RWPE1 (cell line): ENCODE data around the gene ADGRG6.

Experiments
- CTCF ChIA-PET: fragments of 350-600 bp; sonication (Branson Sonifier 250); formaldehyde crosslinking; extraction: SDS; loops from one replicate; lab custom pipeline; 2021; lab: Yijun Ruan, JAX
- POLR2A ChIA-PET: fragments of 400-600 bp; formaldehyde crosslinking; extraction: SDS; loops from one replicate; lab custom pipeline; 2020; ENCODE audit warnings: antibody characterized with exemption; ENCODE audit not compliant: low non-redundant PET; lab: Yijun Ruan, JAX
- DNase-seq: peaks from one replicate; pipeline ENCODE4 v3.0.0; 2012; ENCODE audit warnings: low spot score
- H3K27ac ChIP-seq: fragments of 450-650 bp; 2 replicates; pipeline ENCODE4 v1.5.1; 2017
- CTCF ChIP-seq: fragments of 450-650 bp; conservative IDR thresholded peaks from 2 replicates; pipeline ENCODE4 v1.5.1; 2017; ENCODE audit warnings: low read depth, mild to moderate bottlenecking

Gene ADGRG6

GRCh38 chr6:142474531-142475289 is 172.9 kb downstream of the ADGRG6 start:
- CTCF ChIA-PET = interaction anchor here (0.6 to 1.8 kb wide), 37 partner anchors 9 to 953 kb away, joined by 3 to 12 read pairs (median 3); partner anchors contain the start of genes ADGRG6 and AIG1
- TF ChIP-seq CTCF = peak; percentile 86
- H3K27ac ChIP-seq = peak overlapping the region; percentile 44; the same call in 1 of the 2 replicates
- DNase-seq = peak; percentile 56
- POLR2A ChIA-PET = interaction anchor here (0.5 kb wide), 1 partner anchor 520 kb away, joined by 3 read pairs; no protein-coding TSS in a partner anchor

- POLR2A ChIA-PET = no interaction called here
- DNase-seq = no peak
- no peak overlapping the region for H3K27ac ChIP-seq
- CTCF ChIA-PET = no interaction called here
- TF ChIP-seq CTCF = no peak
Measured at GRCh38 chr6:142476452-142476851, 174.6 kb downstream of the ADGRG6 start.

- POLR2A ChIA-PET = no interaction called here
- no peak for TF ChIP-seq CTCF
- CTCF ChIA-PET = no interaction called here
Measured at GRCh38 chr6:142478117-142478516, 176.3 kb downstream of the ADGRG6 start.

GRCh38 chr6:142481466-142481865 is 179.7 kb downstream of the ADGRG6 start:
- ChIA-PET CTCF (interaction anchor here (0.8 kb wide), 1 partner anchor 211 kb away, joined by 3 read pairs; no protein-coding TSS in a partner anchor), POLR2A (no interaction called here)
- TF ChIP-seq CTCF = no peak

More at GRCh38 chr6:142478117-142478516, 176.3 kb downstream of the ADGRG6 start:
- no peak overlapping the region for H3K27ac ChIP-seq
- peak; percentile 17 for DNase-seq

GRCh38 chr6:142482249-142482648 is 180.4 kb downstream of the ADGRG6 start:
- no peak overlapping the region for H3K27ac ChIP-seq
- ChIA-PET CTCF (interaction anchor here (0.6 kb wide), 3 partner anchors 26 to 1019 kb away, joined by 3 read pairs; no protein-coding TSS in a partner anchor), POLR2A (no interaction called here)
- no peak for DNase-seq
- TF ChIP-seq CTCF = no peak

More at GRCh38 chr6:142481466-142481865, 179.7 kb downstream of the ADGRG6 start:
- DNase-seq = no peak
- no peak overlapping the region for H3K27ac ChIP-seq

GRCh38 chr6:142482974-142483373 is 181.2 kb downstream of the ADGRG6 start:
- DNase-seq = no peak
- POLR2A ChIA-PET = no interaction called here
- no peak for TF ChIP-seq CTCF
- CTCF ChIA-PET = interaction anchor here (1.2 kb wide), 1 partner anchor 9 kb away, joined by 3 read pairs; no protein-coding TSS in a partner anchor
- H3K27ac ChIP-seq = no peak overlapping the region
